Lung microvascular endothelial cell (primary cell): ENCODE measurements around the gene ZNF773. TPM values are rescaled to one million over a fixed set of nuclear protein-coding genes. Genes with fewer than 3 reads are reported as not detected.
"Not testable (repeated sequence)": the region's sequence is repeated elsewhere in the genome, so short reads cannot be mapped to it uniquely, and the experiment has no call there.

Source experiments
- DNase-seq, 2 donors: peaks; one replicate each; pipeline versions ENCODE4 v3.0.0 to v3.0.0-alpha.2; 2010; ENCODE audit warnings: low read depth in 2 of 2
- total RNA-seq: library from RNA; depleted of rRNA; stranded (reverse); fragments of >200 nt; gene quantifications from 2 replicates; pipeline ENCODE4 v1.2.1, GENCODE V29; 2014

Gene ZNF773
- 6.1 and 9.9 TPM in 2 replicates for total RNA-seq

DNA sequence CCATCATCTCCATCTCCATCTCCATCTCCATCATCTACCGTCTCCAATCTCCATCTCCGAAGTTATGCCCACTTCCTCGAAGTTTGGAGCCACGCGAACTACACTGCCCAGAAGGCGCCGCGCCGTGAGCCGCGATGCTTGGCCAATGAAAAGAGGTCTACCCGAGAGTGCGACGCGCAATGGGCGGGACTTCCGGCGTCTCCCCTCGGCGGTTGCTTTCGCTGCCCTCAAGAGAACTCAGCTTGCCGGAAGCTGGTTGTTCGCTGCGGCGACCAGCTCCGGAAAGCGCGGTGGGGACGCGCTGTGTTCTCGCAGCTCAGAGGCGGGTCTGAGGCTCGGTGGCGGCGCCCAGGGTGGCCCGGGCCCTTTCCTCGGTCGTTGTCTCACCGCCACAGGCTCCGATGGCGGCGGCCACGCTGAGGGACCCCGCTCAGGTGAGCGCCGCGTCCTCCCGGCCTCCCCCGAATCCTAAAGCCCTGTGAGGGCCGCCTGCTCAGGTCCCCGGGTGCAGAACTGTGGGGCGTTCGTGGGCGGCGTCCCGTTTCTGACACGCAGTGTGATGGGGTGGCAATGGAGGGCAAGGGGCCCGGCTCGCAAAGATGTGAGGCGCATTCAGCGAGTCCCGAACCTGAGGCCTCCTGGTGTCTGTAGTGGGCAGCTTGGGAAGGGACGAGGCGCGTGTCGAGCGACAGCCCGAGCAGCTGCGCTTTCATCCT lies at the start of gene ZNF773:
ZNF773 (plus strand) TSS at position 259 of the 716 bp plus-strand sequence; CDS start at position 402, 143 bp downstream.
- peak; percentile 96 to 98 for DNase-seq

DNA sequence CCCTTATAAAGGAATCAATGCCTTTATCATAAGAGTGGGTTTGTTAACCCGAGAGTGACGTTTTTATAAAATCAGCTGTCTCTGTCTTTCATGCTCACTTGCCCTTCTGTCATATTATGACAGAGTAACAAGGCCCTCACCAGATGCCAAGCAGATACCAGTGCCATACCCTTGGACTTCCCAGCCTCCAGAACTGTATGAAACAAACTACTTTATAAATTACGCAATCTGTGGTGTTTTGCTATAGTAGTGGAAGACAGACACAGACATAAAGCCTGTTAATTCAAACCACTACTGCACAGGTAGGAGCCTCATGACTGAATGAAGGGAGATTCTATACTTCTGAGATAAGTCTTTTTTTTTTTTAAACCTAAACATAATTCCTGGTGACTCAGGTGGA lies 47.4 kb upstream of the ZNF773 start:
- DNase-seq = no peak

DNA sequence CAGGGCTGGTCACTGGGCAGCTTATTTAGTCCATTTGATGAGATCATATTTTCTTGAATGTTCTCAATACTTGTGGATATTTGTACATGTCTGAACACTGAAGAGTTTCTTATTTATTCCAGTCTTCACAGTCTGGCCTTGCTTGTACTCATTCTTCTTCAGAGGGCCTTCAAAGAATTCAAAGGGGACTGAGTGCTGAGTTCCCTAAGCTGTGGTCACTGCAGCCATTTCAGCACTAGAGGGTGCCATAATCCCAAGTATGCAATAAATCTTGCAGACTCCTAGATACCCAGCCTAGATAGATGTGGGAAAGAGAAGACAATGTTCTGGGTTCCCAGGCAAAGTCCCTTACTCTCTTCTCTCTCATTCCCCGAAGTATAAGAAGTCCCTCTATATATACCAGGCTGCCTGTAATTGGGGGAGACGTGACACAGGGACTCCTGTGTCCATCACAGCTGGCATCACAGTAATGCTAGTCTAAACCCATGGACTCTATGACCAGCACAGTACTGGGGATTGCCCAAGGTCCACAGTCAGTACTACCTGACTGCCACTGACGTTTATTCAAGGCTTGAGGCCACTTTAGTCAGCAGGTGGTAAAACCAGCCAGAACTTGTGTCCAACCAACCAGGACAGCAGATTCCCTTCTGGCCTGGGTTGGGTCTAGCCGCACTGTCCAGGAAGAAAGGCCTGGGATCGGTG lies 33.9 kb upstream of the ZNF773 start:
- peak; percentile 23 to 42 for DNase-seq

DNA sequence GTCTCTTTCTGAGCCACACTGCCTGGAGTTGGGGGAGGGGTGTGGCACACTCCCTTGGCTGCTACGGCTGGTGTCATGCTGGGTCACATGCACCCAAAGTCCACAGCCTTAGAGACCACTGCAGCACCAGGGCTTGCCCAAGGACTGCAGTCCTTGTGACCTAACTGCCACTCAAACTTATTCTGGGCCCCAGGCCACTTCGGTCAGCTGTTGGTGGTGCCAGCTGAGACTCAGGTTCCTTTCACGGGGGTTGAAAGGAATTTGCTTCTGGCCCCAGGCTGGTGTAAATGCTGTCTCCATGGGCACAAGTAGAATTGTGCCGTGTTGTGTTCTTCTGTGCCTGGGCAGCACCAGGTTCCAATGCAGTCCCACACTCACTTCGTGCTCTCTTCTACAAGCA lies 33.2 kb upstream of the ZNF773 start:
- DNase-seq = no peak

DNA sequence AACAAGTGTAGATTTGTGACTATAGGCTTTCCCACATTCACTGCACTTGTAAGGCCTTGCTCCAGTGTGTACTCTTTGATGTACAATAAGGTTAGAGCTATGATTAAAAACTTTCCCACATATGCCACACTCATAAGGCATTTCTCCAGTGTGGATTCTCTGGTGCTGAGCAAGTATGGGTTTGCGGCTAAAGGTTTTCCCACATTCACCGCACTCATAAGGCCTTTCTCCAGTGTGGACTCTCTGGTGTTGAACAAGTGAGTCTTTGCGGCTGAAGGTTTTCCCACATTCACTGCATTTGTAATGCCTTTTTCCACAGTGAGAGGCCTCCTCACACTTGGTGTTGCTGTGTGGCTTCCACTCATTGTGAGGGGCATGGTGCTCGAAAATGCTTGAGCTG lies 26.1 kb upstream of the ZNF773 start:
- no peak for DNase-seq

DNA sequence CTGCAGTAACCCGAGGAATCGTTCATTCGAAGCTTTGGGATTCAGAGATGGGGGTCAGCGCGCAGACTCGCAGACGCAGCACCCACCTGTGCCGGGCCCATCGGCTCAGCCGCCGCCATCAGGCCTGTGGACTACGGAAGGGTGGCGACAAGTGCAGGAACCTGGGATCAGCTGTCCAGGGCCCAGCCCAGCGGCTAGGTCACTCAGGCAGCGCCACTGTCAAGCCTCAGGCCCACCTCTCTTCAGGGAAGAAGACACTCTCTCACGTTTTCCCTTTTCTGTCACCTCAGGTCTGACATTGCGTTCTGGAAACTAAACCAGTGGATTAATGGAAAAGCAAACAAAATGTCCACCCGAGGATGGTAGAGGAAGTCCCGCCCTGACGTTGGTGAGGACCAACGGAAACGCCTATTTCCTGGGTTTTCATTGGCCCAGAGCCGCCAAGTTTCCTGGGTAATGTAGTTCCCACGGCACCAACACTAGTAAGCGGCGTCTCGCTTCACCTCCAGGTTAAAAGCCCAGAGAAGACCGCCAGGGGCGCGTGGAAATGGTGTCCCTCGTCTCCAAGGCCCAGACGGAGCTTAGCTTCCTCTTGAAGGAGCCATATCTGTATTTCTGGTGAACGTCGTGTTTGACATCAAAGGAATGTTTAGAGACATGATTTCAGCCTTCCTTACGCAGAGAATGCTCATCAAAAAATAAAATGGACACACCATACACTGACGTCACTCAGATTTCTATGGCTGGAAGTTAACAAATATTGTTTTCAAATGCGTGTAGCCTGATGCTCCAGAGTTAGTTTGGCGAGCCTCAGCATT lies 22.3 kb upstream of the ZNF773 start, which contains the start of gene ZNF772:
ZNF772 (minus strand) TSS at position 376 of the 818 bp plus-strand sequence; CDS start at position 119, 257 bp downstream.
- peak; percentile 94 to 95 for DNase-seq

DNA sequence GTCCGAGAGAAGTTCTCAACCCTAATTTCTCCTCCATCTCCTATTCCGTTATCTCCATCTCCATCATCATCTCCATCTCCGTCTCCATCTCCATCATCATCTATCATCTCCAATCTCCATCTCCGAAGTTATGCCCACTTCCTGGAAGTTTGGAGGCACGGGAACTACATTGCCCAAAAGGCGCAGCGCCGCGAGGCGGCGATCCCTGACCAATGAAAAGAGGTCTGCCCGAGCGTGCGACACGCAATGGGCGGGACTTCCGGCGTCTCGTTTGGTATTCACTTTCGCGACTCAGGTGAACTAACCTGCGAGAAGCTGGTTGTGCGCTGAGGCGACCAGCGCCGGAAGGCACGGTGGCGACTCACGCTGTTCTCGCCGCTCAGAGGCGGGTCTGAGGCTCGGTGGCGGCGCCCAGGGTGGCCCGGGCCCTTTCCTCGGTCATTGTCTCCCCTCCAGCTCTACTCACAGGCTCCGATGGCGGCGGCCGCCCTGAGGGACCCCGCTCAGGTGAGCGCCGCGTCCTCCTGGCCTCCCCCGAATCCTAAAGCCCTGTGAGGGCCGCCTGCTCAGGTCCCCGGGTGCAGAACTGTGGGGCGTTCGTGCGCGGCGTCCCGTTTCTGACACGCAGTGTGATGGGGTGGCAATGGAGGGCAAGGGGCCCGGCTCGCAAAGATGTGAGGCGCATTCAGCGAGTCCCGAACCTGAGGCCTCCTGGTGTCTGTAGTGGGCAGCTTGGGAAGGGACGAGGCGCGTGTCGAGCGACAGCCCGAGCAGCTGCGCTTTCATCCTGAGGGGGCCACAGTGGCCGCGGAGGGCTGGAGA lies 12.1 kb upstream of the ZNF773 start, which contains the start of gene ZNF419:
ZNF419 (plus strand) TSS at position 274 of the 822 bp plus-strand sequence; CDS start at position 475, 201 bp downstream.
- peak; percentile 86 to 87 for DNase-seq

DNA sequence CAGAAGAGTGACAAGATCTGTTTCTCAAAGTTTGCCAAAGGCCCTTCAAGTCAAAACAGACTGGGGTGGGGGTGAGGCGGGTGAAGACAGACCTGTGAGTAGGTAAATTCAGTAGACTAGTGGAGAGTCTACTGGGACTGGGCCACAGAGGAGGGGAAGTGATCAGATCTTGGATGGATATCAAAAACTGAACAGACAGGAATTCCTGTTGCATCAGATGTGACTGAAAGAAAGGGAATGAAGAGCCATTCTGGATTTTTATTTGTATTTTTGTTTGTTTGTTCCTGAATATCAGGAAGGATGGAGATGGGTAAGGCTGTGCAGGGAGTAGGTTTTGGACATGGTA lies 11.5 kb upstream of the ZNF773 start:
- peak; percentile 24 to 60 for DNase-seq

DNA sequence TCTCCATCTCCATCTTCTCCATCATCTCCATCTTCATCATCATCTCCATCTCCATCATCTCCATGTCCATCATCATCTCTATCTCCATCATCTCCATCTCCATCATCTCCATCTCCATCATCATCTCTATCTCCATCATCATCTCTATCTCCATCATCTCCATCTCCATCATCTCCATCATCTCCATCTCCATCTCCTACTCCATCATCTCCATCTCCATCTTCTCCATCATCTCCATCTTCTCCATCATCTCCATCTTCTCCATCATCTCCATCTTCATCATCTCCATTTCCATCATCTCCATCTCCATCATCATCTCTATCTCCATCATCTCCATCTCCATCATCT lies 432 bp upstream of the ZNF773 start:
- DNase-seq = not testable (repeated sequence)

DNA sequence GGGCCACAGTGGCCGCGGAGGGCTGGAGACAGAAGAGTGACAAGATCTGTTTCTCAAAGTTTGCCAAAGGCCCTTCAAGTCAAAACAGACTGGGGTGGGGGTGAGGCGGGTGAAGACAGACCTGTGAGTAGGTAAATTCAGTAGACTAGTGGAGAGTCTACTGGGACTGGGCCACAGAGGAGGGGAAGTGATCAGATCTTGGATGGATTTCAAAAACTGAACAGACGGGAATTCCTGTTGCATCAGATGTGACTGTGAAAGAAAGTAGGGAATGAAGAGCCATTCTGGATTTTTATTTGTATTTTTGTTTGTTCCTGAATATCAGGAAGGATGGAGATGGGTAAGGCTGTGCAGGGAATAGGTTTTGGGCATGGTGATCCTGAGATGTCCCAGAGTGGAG lies 662 bp downstream of the ZNF773 start:
- DNase-seq = peak; percentile 58 to 73

DNA sequence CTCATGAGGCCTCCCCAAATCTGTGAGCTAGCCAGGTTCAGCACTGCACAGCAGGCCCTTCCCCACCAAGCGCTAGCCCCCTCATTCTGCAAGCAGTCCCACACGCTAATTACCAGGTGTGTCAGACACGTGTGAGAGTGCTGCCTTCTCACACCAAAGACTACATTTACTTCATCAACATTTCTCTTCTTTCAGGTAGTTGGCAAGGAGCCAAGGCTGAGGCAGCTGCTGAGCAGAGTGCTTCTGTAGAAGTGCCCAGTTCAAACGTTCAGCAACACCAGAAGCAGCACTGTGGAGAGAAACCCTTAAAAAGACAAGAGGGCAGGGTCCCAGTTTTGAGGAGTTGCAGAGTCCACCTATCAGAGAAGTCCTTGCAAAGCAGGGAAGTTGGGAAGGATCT lies 6.4 kb downstream of the ZNF773 start:
- DNase-seq = no peak

DNA sequence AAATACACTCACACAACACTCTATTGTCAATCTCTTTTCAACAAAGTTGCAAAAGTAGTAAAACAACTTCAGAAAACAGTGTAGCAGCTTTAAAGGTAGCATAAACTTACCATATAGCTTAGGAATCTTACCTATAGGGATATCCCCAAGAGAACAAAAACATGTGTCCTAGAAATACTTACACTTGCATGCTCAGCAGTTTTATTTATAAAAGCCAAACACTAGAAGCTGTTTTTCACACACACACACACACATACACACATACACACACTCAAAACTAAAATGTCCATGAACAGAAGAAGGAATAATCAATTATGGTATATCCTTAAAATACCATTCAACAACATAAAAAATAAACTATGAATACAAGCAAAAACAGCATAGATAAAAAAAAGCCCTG lies 11.7 kb downstream of the ZNF773 start:
- DNase-seq = no peak

DNA sequence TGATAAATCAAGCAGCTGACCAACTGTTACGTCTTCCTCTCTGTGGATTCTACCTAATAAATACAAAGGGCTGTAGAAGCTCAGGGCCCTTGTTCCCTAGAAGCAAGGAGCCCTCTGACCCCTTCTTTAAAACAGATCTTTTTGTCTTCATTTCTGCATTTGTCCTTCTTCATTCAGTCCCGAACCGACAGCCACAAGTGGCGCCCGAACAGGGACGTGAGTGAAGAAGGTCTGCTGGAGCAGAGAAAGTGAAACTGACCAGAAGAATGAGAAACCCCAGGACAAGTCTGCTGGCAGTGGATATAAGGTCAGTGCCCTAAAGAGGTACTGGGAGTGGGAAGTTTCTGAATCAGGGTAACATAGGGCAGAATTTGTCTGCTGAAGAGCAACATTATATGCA lies 13.1 kb downstream of the ZNF773 start:
- DNase-seq = peak; percentile 33 to 34

DNA sequence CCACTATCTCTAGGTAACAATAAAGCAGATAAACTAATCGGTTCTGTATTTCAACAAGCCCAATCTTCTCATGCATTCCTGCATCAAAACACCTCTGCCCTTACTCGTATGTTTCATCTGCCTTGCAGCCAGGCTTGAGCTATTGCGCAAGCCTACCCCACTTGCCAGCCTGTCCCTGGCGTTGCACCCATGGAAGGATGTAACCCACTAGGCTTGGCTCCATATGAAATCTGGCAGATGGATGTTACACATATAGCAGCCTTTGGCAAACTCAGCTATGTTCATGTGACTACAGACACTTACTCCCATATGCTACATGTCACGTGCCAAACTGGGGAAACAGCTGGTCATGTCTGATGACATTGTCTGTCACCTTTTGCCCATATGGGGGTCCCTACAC lies 15.5 kb downstream of the ZNF773 start:
- DNase-seq = no peak

DNA sequence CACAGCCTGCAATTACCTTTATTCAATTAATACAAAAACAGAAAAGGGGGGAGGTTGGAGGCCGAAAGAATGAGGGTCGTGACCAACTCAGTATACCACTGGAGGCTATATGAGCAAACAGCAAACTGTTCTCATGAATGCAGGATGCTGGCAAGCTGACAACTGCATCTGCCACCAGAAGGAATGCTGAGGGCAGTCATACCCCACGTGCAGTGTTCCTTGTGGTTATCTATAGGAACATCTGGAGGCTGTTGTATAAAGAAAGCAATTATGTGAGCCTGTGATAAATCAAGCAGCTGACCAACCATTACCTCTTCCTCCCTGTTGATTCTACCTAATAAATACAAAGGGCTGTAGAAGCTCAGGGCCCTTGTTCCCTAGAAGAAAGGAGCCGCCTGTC lies 18.3 kb downstream of the ZNF773 start:
- DNase-seq = not testable (repeated sequence)

DNA sequence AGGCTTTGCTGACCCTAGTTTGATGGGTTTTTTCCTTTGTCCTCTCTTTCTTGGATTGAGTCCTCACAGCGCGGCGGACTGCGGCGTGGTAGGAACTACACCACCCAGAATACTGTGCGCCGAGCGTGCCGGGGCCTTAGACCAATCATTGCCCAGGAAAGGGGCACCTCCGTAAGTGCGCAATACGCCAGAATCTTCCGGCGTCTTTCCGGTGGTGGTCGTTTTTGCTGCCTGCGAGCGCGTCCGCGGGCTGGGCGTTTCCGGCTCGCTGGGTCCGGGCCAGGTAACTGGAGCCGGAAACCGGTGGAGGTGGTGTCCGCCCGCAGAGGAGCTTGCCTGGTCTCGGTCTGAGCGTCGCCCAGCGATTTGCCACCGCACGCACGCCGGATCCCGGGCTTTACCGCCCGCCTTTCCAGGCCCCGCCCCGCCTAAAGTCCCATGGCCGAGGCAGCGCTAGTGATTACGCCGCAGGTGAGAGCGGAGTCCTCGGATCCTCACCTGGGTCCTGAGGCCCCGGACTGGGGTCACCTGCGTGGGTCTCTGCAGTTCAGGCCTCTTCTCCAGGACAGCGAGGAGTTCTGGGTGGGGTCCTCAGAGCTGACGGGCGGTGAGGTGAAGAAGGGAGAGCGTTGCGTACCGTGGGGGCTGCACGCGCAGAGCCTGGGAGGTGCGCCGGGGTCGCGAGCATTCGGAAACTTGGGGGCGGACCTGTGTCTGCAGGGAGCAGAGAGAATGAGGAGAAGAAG lies 27.6 kb downstream of the ZNF773 start, which contains the start of gene ZNF549:
ZNF549 (plus strand) TSS at position 221 of the 746 bp plus-strand sequence; CDS start at position 439, 218 bp downstream.
- DNase-seq = peak; percentile 90 to 92

DNA sequence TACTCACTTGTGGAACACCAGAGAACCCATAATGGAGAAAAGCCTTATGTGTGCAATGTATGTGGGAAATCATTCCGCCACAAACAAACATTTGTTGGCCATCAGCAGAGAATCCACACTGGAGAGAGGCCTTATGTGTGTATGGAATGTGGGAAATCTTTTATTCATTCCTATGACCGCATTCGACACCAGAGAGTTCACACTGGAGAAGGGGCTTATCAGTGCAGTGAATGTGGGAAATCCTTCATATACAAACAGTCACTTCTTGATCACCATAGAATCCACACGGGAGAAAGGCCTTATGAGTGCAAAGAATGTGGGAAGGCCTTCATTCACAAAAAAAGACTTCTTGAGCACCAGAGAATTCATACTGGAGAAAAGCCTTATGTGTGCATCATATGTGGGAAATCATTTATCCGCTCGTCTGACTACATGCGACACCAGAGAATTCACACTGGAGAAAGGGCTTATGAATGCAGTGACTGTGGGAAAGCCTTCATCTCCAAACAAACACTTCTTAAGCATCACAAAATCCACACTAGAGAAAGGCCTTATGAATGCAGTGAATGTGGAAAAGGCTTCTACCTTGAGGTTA lies 38.3 kb downstream of the ZNF773 start:
- DNase-seq = no peak

DNA sequence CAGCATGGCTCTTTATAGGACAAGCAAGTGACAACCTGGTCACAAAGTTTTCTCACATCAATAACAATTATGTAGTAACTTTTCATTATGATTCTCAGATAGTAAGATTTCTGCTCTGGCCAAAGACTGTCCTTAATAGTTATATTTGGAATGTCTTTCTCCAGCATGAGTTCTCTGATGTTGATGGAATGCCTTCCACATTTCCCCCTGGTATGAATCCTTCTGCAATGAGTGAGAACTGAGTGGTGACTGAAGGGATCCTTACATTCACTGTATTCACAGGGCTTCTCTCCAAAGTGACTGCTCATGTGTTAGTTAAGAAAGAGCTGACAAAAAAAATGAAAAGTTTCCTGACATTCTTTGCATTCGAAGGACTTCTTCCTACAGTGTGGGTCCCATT lies 46.8 kb downstream of the ZNF773 start:
- no peak for DNase-seq

DNA sequence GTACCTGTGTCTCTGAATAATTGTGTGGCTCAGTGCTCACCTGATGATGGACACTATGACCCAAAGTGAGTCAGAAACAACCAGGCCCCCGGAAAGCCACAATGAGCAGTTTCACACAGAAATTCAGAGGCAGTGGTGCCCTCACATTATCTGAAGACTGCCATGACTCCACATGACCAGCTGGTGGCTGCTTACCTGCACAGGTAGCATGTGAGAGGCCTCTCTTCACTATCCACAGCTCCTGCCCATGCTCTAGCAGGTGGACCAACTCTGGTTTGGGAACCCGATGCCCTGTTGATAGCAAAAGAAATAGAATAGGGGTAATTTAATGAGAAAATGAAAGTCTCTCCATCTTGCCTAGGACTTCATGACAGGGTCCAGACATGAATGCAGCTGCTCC lies 52.7 kb downstream of the ZNF773 start:
- no peak for DNase-seq

DNA sequence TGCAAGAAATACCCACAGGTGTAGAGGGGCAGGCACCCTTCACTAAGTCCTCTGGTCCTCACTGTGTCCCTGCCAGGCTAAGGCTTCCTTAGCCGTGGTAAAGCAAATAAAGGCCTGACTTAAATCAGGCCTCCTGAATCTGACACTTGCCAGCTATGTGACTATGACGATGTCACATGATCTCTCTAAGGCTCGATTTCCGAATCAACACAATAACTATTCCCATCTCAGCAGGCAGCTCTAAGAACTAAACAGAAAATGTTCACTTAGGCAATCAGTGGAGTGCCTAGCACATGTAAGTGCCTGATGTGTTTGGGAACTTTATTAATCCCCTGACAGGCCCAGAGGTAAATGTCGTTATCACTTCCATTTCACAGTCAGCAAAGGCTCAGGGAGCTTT lies 57.9 kb downstream of the ZNF773 start:
- DNase-seq = no peak
